H9 (cell line): ENCODE results near the gene TRIM24. TPM values are rescaled to one million over a fixed set of nuclear protein-coding genes. Genes with fewer than 3 reads are reported as not detected.

Experiments
- DNase-seq: peaks from one replicate; pipeline ENCODE4 v3.0.0-alpha.2; 2017
- H2AFZ ChIP-seq: one replicate; pipeline ENCODE4 v1.6.1; 2013; ENCODE audit warnings: mild to moderate bottlenecking, low read length, control low read depth, moderate library complexity
- H2AK5ac ChIP-seq: 2 replicates; pipeline ENCODE4 v1.6.1; 2013; ENCODE audit warnings: low read length, control low read depth, mixed read lengths; ENCODE audit not compliant: insufficient read length
- H2BK120ac ChIP-seq: one replicate; pipeline ENCODE4 v1.6.1; 2013; ENCODE audit warnings: low read depth, mild to moderate bottlenecking, low read length, control low read depth, inconsistent platforms; ENCODE audit not compliant: poor library complexity, severe bottlenecking
- H2BK12ac ChIP-seq: 2 replicates; pipeline ENCODE4 v1.6.1; 2013; ENCODE audit warnings: low read length, control low read depth, mixed read lengths, low read depth; ENCODE audit not compliant: insufficient read length
- H2BK15ac ChIP-seq: 2 replicates; pipeline ENCODE4 v1.6.1; 2013; ENCODE audit warnings: low read depth, low read length, control low read depth
- H2BK20ac ChIP-seq: one replicate; pipeline ENCODE4 v1.6.1; 2013; ENCODE audit warnings: low read depth, mild to moderate bottlenecking, low read length, control low read depth, inconsistent platforms; ENCODE audit not compliant: poor library complexity, severe bottlenecking
- H2BK5ac ChIP-seq: 2 replicates; pipeline ENCODE4 v1.6.1; 2013; ENCODE audit warnings: low read length, control low read depth, mixed read lengths; ENCODE audit not compliant: insufficient read length
- H3K14ac ChIP-seq: 2 replicates; pipeline ENCODE4 v1.6.1; 2013; ENCODE audit warnings: low read length, control low read depth; ENCODE audit not compliant: insufficient read depth
- H3K18ac ChIP-seq: 2 replicates; pipeline ENCODE4 v1.6.1; 2013; ENCODE audit warnings: low read depth, mild to moderate bottlenecking, mixed read lengths, low read length, control low read depth; ENCODE audit not compliant: insufficient read length
- H3K23ac ChIP-seq: 2 replicates; pipeline ENCODE4 v1.6.1; 2013; ENCODE audit warnings: low read length, control low read depth, mixed read lengths, low read depth; ENCODE audit not compliant: insufficient read length
- H3K23me2 ChIP-seq: 2 replicates; pipeline ENCODE4 v1.6.1; 2013; ENCODE audit warnings: low read depth, mild to moderate bottlenecking, mixed read lengths, low read length, control low read depth; ENCODE audit not compliant: insufficient read length, poor library complexity, severe bottlenecking
- H3K27ac ChIP-seq: 2 replicates; pipeline ENCODE4 v1.5.1; 2013; ENCODE audit warnings: low read length, control low read depth, mixed read lengths, low read depth; ENCODE audit not compliant: insufficient read length
- H3K27me3 ChIP-seq: 2 replicates; pipeline ENCODE4 v1.6.1; 2013; ENCODE audit warnings: low read length, control low read depth, inconsistent platforms; ENCODE audit not compliant: insufficient read depth
- H3K4ac ChIP-seq: 2 replicates; pipeline ENCODE4 v1.6.1; 2013; ENCODE audit warnings: low read depth, mild to moderate bottlenecking, control low read depth, inconsistent platforms, low read length, moderate library complexity
- H3K4me1 ChIP-seq: 2 replicates; pipeline ENCODE4 v1.6.1; 2013; ENCODE audit warnings: low read length, control low read depth, inconsistent platforms; ENCODE audit not compliant: insufficient read depth
- H3K4me2 ChIP-seq: 2 replicates; pipeline ENCODE4 v1.6.1; 2013; ENCODE audit warnings: low read length, control low read depth, mixed read lengths; ENCODE audit not compliant: insufficient read length, insufficient read depth
- H3K56ac ChIP-seq: 2 replicates; pipeline ENCODE4 v1.6.1; 2013; ENCODE audit warnings: low read depth, mild to moderate bottlenecking, mixed read lengths, low read length, control low read depth; ENCODE audit not compliant: insufficient read length
- H3K79me1 ChIP-seq: 2 replicates; pipeline ENCODE4 v1.6.1; 2013; ENCODE audit warnings: low read depth, mild to moderate bottlenecking, moderate library complexity, low read length, control low read depth, inconsistent platforms; ENCODE audit not compliant: insufficient read depth, poor library complexity, severe bottlenecking
- H3K79me2 ChIP-seq: 2 replicates; pipeline ENCODE4 v1.6.1; 2013; ENCODE audit warnings: low read length, control low read depth, inconsistent platforms; ENCODE audit not compliant: insufficient read depth
- H3K9ac ChIP-seq: 2 replicates; pipeline ENCODE4 v1.6.1; 2013; ENCODE audit warnings: low read length, control low read depth, mixed read lengths; ENCODE audit not compliant: insufficient read length; ENCODE audit errors: extremely low read depth
- H3K9me3 ChIP-seq: one replicate; pipeline ENCODE4 v1.6.1; 2013; ENCODE audit warnings: low read depth, low read length, inconsistent platforms; ENCODE audit not compliant: control insufficient read depth
- H3T11ph ChIP-seq: one replicate; pipeline ENCODE4 v1.6.1; 2013; ENCODE audit warnings: mild to moderate bottlenecking, low read length, control low read depth, inconsistent platforms
- H4K20me1 ChIP-seq: one replicate; pipeline ENCODE4 v1.6.1; 2013; ENCODE audit not compliant: control insufficient read depth, insufficient read length, insufficient read depth
- H4K5ac ChIP-seq: 2 replicates; pipeline ENCODE4 v1.6.1; 2013; ENCODE audit warnings: low read depth, mild to moderate bottlenecking, mixed read lengths, low read length, control low read depth; ENCODE audit not compliant: insufficient read length
- H4K8ac ChIP-seq: replicated peaks from 2 replicates; pipeline ENCODE4 v1.6.1; 2013; ENCODE audit warnings: low read length, control low read depth, mixed read lengths, low read depth; ENCODE audit not compliant: insufficient read length
- H4K91ac ChIP-seq: 2 replicates; pipeline ENCODE4 v1.6.1; 2013; ENCODE audit warnings: low read depth, mild to moderate bottlenecking, moderate library complexity, mixed read lengths, low read length, control low read depth; ENCODE audit not compliant: insufficient read length
- H3K27ac Mint-ChIP-seq, 3 experiments: 2 replicates in 2 of 3; 3 replicates in 1 of 3; pipeline ENCODE4 v1.8.0; 2020 to 2021; ENCODE audit warnings: mixed read lengths in 3 of 3, mild to moderate bottlenecking in 1 of 3, moderate library complexity in 1 of 3
- H3K27me3 Mint-ChIP-seq: 2 replicates; pipeline ENCODE4 v1.8.0; 2021; ENCODE audit warnings: low read depth, mild to moderate bottlenecking, moderate library complexity, mixed read lengths
- H3K36me3 Mint-ChIP-seq, 3 experiments: 2 replicates in 2 of 3; 3 replicates in 1 of 3; pipeline ENCODE4 v1.8.0; 2020 to 2021; ENCODE audit warnings: low read depth in 3 of 3, mixed read lengths in 3 of 3; ENCODE audit not compliant: insufficient read depth in 1 of 3
- H3K4me1 Mint-ChIP-seq, 2 experiments: 2 replicates each; pipeline ENCODE4 v1.8.0; 2020; ENCODE audit warnings: mixed read lengths in 2 of 2
- H3K4me3 Mint-ChIP-seq, 2 experiments: 2 replicates in 1 of 2; 3 replicates in 1 of 2; pipeline ENCODE4 v1.8.0; 2020 to 2021; ENCODE audit warnings: mild to moderate bottlenecking in 2 of 2, mixed read lengths in 2 of 2, moderate library complexity in 1 of 2
- H3K9me3 Mint-ChIP-seq, 2 experiments: 2 replicates in 1 of 2; 3 replicates in 1 of 2; pipeline ENCODE4 v1.8.0; 2020; ENCODE audit warnings: mild to moderate bottlenecking in 2 of 2, mixed read lengths in 2 of 2, moderate library complexity in 1 of 2
- CTCF ChIP-seq: fragments of 200-600 bp; sonication (generic); conservative IDR thresholded peaks from 3 replicates; pipeline ENCODE4 v1.8.0; 2021; ENCODE audit warnings: antibody characterized with exemption, mild to moderate bottlenecking
- WGBS: extraction: QIAGEN DNeasy Blood & Tissue Kit; methylation state at CpG from one replicate; pipeline ENCODE4 v1.1.7; 2013; ENCODE audit warnings: missing lambda C conversion rate, low lambda C conversion rate, mixed read lengths; ENCODE audit not compliant: insufficient read length; ENCODE audit errors: extremely low coverage; 5-methylcytosine and 5-hydroxymethylcytosine counted together
- total RNA-seq: library from RNA; stranded (reverse); gene quantifications from 2 replicates; pipeline ENCODE4 v1.2.1, GENCODE V29; 2021

The TRIM24 gene
- total RNA-seq, 1 experiment from 2014 or later, result 260 TPM

- Histone ChIP-seq H2AFZ (no peak overlapping the region), H3K14ac (no peak overlapping the region), H3K9me3 (peaks cover 34% of the 10 kb centered on the region), H3K18ac (no peak overlapping the region), H3K56ac (no peak overlapping the region), H3T11ph (no peak overlapping the region), H3K23me2 (no peaks in the 10 kb centered on the region), H3K27me3 (no peaks in the 10 kb centered on the region), H2BK20ac (no peak overlapping the region), H3K23ac (no peak overlapping the region), H4K8ac (no peak overlapping the region), H2BK12ac (no peak overlapping the region), H4K20me1 (no peaks in the 10 kb centered on the region), H3K79me1 (peaks cover 7% of the 10 kb centered on the region), H3K9ac (no peak overlapping the region), H4K91ac (no peak overlapping the region), H3K4me1 (no peaks in the 10 kb centered on the region), H3K79me2 (no peaks in the 10 kb centered on the region), H2BK120ac (no peak overlapping the region), H2AK5ac (no peak overlapping the region), H3K27ac (no peak overlapping the region), H3K4ac (no peak overlapping the region), H3K4me2 (no peak overlapping the region), H2BK15ac (no peak overlapping the region), H2BK5ac (no peak overlapping the region), H4K5ac (no peak overlapping the region)
- Mint-ChIP-seq H3K9me3 (peaks cover 27 to 34% of the 10 kb centered on the region in 2 experiments), H3K36me3 (peaks cover 94 to 99% (median 97%) of the 10 kb centered on the region in 3 experiments), H3K27ac (no peak overlapping the region), H3K4me1 (0 out of 4 replicates have a peak, but pooled peaks cover 0 to 3% of the 10 kb centered on the region in 2 experiments), H3K4me3 (no peak overlapping the region), H3K27me3 (peaks cover 5% of the 10 kb centered on the region; the same call in 1 of the 2 replicates)
- no CpG with 5 or more reads among the region's 4 CpGs for WGBS
- TF ChIP-seq CTCF, result no peak
- no peak for DNase-seq
Measured at GRCh38 chr7:138554674-138555073, 94.6 kb downstream of the TRIM24 start.
